ENCODE measurements around the gene NHERF1.

The NHERF1 gene

DNA sequence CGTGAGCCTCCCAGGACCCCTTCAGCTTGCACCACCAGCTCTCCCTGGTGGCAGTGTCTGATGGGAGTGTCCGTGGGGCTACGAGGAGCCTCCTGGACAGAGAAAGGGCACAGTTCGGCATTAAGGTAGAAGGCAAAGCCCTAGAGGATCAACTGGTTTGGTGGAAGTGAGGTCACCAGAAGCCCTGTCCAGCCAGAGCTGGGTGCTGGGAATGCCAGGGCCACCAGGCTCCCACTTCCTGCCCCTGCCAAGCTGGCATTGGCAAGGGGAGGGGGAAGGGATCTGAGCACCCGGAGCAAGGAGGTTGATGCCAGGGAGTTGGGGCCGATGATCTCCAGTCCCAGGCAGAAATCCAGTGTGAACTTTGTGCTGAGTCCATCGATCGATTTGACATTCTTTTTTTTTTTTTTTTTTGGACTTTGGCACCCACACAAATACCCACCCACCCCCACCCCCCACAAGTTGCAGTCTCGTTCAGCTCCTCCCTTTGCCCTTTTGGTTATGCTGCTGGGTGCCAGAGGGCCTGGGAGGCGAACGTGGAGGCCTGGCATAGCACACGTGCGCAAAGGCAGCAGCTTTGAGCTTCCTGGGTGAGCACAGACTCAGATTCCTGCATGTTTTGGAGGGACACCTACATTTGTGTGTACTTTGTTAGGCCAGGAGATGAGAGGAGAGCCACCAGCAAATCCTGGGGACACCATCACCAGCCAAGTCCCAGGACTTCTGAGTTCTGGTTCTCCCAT, 2.1 kb downstream of the NHERF1 start:
- no peak for DNase-seq

DNA sequence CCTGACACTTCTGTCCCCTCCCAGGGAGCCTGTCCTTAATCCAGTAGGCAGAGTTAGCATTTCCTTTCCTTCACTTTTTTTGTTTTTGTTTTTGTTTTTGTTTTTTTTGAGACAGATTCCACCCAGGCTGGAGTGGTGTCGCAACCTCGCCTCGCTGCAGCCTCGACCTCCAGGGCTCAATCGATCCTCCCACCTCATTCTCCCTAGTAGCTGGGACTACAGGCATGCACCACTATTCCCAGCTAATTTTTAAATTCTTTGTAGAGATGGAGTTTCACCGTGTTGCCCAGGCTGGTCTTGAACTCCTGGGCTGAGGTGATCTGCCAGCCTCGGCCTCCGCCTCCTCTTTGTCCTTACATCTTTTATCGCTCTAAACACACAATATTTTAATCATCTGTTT, 4.0 kb downstream of the NHERF1 start:
- DNase-seq: no peak

DNA sequence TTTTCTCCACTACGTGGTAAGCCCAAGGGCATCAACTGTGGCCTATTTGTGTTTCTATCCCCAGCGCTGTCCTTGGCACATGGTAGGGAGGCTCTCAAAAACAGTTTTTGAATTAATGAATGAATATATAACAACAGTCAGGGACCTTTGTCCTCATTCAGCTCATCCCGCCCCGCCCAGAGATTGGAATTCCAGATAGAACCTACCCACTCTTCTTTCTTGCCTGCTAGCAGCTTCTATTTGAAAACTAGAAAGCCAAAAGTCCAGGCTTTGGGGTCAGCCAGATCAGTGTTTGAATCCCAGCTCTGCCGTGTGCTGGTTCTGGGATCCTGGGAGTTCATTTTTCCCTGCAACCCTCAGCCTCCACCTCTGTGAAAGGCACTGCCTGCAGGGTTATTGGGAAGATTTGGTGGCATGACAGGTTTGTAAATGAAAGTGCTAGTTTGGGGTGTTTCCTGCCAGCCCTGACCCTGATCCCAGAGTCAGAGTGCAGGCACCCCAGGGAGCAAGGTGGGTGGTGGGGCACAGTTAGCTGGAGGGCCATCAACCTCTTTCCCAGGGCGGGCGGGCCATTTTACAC, 4.5 kb downstream of the NHERF1 start:
- no peak for DNase-seq

DNA sequence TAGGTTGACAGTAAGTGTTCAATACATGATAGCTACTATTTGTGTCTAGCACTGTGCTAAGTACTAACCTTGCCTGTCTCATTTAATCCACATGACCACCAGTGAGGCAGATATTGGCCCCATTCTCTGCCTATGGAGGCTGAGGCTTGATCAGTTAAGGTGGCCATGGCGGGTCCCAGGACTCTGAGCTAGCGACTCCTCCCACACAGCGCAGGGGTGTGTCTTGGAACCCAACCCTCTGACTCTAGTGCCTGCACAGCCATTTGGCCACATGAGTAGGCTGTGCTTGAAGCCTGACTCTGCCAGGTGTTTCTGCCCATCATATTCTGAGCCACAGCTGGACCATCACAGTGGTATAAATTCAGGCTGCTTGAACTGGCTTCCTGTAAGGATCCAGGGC, 6.4 kb downstream of the NHERF1 start:
- DNase-seq: no peak

DNA sequence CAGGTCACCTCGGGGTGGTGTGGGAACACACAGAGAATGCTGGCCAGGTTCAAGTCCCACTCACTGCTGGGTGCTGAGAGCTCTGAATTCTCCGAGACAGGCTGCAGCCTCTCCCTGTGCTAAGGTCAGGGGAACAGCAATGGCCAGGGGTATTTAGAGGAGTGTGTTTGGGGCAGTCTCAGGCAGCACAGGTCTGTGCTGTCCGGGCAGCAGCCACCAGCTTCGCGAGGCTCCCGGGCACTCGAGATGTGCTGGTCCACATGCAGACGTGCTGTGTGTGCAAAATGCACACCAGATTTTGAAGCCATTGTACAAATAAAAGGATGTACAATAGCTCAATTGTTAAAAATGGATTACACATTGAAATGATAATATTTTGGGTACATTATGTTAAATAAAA, 7.1 kb downstream of the NHERF1 start:
- DNase-seq: no peak

DNA sequence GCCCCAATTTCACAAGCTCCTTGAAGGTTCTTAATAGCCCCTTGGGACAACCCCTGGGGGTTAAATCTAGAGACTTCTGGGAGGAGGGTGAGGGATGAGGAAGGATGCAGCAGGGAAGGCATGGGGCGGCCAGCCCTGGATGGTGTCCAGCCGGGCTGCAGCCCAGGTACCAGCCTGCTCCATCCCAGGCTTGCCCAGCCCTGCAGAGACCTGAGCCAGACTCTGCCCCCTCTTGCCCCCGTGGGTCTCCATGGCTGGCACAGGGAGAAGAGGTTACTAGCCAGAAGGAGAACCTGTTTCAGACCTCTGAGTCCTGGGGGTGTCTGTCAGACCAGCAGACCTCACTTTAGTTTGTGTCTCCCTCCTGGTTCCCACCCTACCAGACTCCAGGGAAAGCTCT, 8.5 kb downstream of the NHERF1 start:
- no peak for DNase-seq

DNA sequence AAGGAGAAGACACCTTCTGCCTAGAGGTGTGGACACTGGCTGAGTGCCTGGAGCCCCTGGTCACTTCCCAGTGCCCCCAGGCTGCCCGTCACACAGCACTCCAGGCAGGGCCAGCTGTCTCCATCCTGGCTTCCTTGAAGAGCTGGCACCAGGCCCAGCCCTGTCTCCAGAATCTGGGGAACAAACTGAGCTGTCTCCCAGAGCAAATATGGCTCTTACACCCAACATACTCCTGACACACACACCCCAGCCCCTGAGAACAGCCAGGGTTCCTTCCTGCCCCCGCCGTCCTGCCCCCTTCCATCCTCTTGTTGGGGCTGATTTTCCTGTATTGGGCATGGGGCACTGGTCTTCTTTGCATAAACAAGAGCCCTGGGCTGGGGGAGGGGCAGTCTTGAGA, 9.1 kb downstream of the NHERF1 start:
- DNase-seq: no peak

DNA sequence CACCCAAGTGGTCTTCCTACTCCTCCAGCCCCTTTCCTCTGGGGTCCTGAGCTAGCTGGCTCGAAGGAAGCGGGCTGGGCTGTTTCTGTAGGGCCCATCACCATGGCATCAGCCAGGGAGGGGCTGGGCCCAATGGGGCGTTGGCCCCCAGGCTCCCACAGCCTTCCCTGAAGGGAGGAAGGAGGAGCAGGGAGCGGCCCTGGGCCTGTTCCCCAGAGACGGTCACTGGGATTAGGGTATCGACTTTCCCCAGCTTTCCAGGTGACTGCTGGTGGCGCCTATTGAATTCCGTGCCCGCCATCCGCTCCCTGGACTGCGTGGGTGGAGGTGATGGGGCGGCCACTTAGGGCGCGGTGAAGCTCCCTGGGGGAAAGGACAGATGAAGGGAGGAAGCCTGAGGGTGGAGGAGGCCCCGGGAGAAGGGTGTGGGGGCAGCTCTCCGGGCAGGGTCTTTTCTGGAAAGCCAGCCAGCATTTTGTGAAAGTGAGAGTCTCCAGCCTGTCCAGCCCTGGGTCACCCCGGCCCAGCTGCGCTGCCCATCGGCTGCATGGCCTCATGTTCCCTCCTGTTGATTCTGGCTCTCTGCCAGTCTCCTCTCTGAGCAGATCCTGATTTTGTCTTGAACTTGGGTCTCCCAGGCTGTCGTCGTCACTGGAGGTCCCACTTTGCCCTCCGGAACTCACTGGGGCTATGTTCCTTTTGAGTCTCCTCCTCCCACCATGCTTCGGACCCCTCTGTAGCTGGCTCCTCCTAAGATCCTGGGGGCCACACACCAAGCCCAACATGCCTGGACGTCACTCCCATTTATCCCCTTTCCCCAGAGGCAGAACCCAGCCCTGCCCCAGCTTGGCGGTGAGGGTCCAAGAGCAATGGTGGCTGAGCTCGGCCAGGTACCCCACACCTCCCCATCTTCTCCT, 9.8 kb downstream of the NHERF1 start:
- no peak for DNase-seq

DNA sequence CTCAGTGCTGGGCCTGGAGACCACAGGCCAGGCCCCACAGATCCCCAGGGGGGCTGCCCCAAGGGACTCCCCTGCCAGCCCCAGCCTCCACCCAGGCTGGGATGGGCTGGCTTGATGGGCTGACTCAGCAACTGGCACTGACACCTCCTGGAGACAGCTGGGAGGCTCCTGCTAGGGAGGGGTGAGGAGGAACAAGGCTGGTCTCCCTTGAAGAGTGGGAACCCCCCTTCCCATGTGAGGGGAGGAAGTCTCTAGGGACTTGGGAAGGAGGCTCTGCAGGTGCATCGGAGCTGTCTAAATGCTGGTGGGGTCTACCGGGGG, 10.4 kb downstream of the NHERF1 start:
- DNase-seq: no peak

DNA sequence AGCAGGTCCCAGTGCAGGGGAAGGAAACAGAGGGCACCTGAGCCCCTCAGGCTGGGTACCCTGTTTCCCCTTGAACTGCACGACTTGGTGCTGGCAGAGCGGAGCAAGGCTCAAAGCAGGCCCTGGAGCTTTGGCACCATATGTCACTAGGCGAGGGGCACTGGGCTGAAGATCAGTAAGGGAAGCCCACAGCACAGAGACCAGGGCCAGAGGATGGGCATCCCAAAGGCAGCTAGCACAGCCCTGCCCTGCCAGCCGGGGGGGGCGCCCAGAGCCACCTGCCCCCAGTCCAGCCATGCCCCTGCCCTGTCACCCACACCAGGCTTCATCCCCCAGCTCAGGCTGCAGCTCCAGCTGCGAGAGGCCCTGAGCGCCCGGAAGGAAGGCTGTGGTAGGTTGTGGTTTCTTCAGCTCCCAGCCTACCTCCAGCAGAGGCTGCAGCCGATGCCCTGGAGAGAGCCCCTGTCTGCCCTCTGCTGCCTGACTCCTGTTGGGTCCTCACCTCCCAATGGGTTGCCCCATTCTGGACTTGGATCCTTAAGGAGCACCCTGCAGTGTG, 10.9 kb downstream of the NHERF1 start:
- DNase-seq: peak; percentile 40

DNA sequence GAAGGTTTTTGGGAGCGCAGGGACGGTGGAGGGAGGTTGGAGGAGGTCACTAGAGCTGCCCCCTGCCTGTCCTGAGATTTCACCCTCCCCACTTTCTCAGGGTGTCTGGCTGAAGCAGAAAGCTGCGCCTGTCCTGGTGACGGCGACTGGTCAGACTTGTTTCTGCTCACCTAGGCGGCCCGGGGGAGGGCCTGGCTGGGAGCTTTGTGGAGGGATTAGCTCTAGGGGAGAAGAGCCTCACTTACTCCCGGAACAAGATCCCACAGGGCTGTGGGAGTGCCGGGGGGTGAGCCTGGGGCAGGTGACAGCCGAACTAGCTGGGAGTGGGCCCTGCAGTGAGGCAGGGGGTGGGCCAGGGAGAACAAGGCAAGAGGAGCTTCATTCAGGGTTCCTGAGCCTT, 11.5 kb downstream of the NHERF1 start:
- no peak for DNase-seq

DNA sequence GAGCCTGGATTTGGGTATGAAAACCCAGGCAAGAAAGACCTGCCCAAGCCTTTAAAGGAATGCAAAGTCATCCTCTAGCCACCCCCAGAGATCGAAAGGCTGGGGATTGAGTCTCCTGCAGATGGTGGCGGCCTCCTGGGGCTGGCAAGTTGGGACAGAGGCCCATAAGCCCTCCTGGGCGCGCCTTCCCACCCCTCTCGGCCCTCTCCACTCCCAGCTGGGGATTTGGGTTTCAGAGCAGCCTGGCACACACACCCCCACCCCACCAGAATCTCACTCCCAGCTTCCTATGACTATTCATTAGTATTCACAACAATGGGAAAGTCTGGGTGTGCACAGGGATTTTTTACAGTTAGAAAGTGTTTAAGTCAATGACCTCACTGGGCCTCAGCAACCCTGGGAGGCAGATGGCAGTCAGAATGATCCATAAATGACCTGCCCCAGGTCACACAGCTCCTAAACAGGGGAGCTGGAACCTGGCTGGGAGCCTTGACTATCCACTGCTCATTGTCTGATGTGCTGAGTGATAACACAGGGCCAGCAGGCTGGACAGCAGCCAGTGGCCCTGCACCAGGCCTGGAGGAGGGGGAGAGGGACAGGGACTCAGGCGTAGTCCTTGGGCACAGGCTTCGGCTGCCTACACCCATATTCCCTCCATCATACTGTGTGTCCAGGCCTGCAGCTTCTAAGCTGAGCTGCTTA, 12.1 kb downstream of the NHERF1 start:
- no peak for DNase-seq

DNA sequence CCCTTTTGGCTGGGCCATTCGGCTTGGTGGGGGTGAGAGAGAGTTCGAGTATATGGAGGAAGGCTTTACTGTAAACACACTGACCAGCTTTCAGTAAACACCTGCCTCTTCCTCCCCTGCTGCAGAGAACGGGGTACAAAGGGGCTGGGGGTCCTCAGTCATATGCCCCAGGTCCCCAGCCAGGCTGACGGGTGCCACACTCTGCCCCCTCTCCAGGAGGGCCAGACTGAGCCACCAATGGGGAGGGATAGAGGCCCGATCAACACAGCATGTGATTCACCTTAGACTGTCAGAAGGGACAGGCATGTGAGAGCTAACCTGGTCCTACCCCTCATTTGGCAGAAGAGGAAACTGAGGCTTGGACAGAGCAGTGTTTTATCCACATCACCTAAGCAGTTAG, 13.0 kb downstream of the NHERF1 start:
- no peak for DNase-seq

DNA sequence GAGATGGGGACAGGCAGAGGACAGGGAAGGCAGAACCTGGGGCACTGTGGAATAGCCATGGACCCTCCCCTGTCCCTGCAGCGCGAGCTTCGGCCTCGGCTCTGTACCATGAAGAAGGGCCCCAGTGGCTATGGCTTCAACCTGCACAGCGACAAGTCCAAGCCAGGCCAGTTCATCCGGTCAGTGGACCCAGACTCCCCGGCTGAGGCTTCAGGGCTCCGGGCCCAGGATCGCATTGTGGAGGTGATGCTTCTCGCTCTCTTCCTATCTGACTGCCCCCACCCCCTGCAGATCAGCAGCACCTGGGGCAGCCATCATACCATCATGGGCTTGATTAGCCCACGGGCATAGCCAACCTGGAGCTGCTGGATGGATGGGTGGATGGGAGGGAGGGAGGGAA, 13.5 kb downstream of the NHERF1 start:
- no peak for DNase-seq

DNA sequence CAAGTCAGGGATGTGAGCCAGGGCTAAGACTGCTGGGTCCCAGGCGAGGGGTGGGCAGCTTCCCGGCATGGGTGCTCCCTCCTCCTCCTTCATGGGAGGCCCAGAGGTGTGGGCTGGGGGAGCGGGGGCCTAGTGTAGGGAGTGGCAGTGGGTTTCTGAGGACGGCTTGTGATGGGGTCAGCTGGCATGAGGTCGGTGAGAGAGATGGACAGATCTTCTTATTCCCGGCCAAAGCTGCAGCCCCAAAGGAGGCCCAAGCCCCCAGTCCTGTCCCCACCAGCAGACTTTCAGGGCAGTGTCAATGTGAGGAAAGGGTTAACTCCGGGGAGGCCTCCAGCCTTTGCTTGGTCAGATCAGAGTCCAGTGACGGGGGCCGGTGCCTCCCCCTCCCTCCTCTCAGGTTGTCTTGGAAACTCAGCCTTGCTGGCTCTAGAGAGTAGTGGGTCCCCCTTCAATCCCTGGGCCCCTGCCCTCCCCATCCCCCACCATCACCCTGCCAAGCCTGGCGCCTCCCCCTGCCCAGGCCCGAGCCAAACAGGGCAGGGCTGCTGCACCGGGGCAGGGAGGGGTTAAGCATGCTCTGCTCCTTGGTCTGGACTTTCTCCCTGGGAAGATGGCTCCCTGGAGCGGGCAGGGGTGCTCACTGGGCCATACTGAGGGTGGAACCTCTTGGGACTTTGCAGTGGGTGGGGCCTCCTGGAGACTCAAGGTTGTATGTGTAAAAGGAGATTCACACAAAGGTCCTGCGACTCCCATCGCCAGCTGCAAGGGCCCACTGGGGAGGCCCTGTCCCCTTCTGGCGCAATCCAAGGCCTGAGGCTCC, 15.3 kb downstream of the NHERF1 start:
- no peak for DNase-seq

DNA sequence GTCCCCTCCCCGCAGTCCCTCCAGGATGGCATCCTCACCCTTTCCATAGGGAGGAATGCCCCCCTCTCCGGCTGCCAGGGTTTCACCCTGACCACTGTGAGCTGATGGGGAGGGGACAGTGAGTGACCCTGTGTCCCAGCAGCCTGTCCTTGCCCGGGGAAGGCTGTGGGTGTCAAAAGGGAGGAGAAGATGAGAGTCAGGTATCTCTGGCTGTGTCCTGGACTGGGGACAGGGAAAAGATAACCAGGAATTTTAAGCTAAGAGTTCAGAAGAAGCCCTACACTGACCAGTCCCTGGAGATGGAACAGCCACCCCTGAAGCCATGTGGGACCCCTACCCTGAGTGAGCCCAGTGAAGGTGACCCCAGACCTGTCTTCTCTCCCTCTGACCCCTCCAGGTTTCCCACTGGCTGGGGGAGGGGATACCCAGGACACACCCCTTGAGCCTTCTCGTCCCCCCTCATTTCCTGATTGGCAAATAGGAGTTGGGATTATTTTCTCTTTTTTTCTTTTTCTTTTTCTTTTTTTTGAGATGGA, 16.4 kb downstream of the NHERF1 start:
- DNase-seq: no peak

DNA sequence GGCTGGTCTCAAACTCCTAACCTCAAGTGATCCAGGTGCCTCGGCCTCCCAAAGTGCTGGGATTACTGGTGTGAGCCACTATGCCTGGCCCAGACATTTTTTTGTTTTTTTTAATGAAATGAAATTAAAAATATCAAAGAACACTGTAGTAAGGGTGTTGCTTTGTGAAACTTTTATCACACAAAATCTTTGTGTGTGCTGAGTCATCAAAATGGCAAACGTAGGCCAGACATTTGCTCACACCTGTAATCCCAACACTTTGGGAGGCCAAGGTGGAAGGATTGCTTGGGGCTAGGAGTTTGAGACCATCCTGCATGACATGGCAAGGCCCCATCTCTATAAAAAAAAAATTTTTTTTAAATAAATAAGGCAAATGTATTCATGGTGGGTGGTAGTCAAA, 18.0 kb downstream of the NHERF1 start:
- no peak for DNase-seq

DNA sequence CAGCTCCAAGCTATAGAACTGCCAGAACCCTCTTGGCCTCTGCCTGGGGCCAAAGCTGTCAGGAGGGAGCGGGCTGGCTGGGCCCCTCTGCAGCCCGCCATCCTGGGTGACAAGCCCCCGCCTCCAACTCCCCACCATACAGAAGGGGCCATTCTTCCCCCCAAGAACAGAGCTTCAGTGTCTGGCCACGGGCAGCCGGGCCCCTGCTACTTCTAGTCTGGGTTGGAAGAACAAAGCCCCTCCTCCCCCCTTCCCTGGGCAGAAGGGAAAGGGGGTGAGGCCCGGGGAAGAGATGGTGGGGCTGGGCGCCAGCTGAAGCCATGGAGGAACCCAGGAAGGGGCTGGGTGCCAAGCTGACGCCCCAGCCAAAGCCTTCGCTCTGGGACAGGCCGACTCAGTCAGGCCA, 18.7 kb downstream of the NHERF1 start:
- DNase-seq: no peak

DNA sequence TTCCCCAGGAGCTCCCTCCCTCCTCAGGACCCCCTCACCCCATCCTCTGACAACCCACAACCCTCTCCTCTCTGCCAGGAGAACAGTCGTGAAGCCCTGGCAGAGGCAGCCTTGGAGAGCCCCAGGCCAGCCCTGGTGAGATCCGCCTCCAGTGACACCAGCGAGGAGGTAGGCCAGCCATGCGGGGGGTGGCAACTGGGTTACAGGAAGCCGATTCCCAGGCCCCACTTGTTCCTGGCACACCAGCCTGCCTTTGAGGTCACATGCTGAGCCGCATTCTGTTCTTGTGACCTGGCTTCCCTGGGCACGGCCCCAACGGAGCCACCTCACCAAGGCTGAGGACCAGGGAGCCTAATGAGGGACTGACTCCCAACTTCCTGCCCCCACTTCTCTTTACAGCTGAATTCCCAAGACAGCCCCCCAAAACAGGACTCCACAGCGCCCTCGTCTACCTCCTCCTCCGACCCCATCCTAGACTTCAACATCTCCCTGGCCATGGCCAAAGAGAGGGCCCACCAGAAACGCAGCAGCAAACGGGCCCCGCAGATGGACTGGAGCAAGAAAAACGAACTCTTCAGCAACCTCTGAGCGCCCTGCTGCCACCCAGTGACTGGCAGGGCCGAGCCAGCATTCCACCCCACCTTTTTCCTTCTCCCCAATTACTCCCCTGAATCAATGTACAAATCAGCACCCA, 19.8 kb downstream of the NHERF1 start:
- DNase-seq: no peak

DNA sequence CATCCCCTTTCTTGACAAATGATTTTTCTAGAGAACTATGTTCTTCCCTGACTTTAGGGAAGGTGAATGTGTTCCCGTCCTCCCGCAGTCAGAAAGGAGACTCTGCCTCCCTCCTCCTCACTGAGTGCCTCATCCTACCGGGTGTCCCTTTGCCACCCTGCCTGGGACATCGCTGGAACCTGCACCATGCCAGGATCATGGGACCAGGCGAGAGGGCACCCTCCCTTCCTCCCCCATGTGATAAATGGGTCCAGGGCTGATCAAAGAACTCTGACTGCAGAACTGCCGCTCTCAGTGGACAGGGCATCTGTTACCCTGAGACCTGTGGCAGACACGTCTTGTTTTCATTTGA, 20.3 kb downstream of the NHERF1 start:
- no peak for DNase-seq

DNA sequence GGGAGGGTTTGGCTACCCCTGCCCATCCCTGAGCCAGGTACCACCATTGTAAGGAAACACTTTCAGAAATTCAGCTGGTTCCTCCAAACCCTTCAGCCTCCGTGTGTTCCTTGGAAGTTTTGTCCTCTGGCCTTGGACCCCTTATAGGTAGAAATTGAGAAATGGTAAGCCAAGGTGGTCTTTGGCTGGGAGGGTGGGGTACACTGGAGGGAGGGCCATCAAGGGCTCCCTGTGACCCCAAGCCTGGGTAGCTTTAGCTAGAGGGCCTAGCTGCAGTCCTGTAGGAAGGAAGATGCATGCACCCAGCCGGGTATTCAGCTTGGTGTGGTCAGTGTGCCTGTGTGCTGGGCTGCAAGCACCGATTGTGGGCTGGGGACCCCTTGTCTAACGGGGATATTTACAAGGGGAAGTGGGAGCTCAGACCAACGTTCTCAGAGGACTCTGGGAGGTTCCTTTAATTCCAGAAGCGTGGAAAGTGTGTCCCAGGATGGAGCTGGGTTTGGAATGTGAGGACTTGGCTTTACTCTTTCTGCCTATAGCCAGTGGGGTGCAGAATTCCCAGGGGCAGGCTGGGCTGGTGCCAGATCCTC, 20.9 kb downstream of the NHERF1 start:
- DNase-seq: no peak
